A673 (cell line): Measurements from ENCODE around the gene HPSE2.

Source experiments
- CTCF ChIP-seq: fragments of 300-800, 200-600 bp; sonication (generic); conservative IDR thresholded peaks from 2 replicates; pipeline ENCODE4 v1.5.1; 2017; ENCODE audit warnings: low read depth, mild to moderate bottlenecking, antibody characterized with exemption, low read length, moderate library complexity, mixed read lengths
- EZH2 ChIP-seq: fragments of 200-600 bp; sonication (generic); IDR thresholded peaks from 2 replicates; pipeline ENCODE4 v1.6.1; 2017; ENCODE audit warnings: borderline replicate concordance, low read depth, mild to moderate bottlenecking, mixed read lengths, antibody characterized with exemption, low read length; ENCODE audit not compliant: poor library complexity, severe bottlenecking

GRCh38 chr10:99005254-99005653, 230.4 kb downstream of the HPSE2 start:
- no peak for TF ChIP-seq CTCF
- no peak for TF ChIP-seq EZH2
